GM20431 (cell line): ENCODE measurements around the gene GLRX2.
"Not testable (repeated sequence)": the region's sequence is repeated elsewhere in the genome, so short reads cannot be mapped to it uniquely, and the experiment has no call there.

Experiments used
- in situ Hi-C: fragments of 300-500 bp; cut with MseI, MboI; formaldehyde crosslinking; loops from one replicate; pipeline ENCODE4 v1.15.0; 2020; ENCODE audit warnings: low sequenced_read_pairs; ENCODE audit not compliant: unreplicated experiment

GLRX2 gene, protein sequence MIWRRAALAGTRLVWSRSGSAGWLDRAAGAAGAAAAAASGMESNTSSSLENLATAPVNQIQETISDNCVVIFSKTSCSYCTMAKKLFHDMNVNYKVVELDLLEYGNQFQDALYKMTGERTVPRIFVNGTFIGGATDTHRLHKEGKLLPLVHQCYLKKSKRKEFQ

DNA sequence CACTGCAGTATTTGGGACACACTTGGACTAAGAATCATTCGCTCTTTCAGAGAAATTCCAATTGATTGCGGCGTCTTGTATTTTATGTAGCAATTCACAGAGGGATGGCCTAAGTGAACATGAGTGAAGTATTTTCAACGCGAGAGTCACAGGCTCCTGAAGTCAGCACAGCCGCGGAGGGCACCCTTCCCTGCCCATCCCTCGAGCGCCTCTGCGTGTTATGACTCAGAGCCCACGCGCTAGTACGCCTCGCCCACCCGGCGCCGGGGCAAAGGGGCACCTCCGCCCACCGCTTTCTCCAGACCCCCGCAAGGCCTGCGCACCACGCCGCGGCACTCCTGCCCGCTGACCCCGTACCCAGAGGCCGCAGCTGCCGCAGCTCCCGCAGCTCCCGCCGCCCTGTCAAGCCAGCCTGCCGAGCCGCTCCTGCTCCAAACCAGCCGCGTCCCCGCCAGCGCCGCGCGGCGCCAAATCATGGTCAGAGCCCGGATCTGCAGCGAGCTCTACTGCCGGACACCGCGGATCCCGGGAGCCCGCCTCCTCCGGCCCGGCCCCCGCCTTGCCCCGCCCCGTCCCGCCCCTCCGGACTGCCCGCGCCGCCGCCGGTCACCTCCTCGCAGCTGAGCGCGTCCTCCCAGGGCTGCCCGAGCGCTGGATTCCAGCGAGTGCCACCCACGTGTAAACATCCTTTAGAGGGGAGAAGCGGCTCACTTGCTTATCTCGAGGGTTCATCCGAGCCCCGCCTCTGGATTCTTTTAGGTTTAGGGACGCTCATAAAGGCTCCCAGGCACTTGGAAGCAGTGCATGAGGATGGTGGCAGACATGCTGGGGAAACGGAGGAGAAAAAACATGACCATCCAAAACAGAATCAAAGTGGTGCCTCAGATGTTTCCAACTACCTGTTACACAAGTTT is at the start of gene GLRX2:
Gene GLRX2, minus strand, starts transcription at position 508 of the 914 bp plus-strand sequence. Its CDS starts 32 bp downstream, at position 476.
- in situ Hi-C loops, result no loop called here

DNA sequence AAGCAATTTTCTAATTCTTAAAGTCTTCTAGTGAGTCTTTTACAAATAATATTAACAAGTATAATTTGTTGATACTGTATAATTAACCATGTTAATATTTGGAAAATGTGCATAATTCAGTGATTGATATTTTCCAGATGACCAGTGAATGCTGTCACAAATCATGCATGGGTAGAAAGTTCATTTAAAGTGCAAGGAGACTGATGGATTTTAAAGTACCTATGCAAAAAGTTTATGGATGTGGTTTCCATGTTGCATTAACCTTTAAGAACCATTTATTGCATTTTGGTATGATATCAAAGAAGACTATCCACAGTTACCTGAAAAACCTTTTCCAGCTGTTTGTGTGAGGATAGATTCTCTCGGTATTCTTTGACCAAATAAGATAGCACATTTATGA is 39.8 kb upstream of the GLRX2 start:
- in situ Hi-C loops, result no loop called here

DNA sequence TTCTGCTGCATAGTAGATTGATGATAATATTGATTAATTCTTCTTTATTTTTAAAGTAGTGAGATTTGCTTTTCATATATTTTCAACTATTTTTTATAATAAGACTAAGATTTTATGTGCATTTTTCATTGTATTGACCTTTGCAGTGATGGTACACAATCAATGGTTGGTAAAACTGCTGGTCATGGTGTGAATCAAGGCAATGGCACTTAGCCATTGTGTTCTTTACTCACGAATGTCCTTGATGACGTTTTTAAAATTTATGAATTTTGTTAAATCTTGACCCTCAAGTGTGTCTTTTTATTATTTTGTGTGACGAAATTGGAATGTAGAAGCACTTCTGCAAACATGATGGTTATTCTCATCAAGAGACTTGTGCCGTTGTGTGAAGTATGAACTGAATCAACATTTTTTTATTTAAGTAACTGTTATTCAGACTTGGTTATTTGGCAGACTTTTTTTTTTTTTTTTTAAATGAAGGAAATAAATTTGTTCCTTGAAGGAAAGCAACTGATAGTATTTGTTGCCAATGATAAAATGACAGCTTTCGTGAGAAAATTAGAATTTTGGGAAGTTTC is 39.2 kb upstream of the GLRX2 start:
- in situ Hi-C loops, result no loop called here

DNA sequence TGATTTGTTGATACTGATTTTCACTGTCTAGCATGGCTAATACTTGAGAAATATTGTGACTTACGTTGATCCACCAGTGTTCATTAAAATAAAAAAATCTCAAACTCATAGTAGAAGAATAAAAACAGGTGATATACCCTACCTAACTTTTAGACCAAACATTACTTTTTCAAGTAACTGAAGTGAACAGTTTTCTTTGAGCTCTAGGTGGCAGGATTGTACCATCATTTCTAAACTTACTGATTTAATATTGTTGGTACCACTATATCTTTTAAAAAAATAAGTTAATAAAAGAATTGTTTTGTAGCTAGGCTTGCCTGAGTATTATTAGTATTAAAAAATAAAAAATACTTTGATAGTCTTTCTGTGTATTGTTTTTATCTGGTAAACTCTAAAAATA is 38.1 kb upstream of the GLRX2 start:
- in situ Hi-C loops, result no loop called here

DNA sequence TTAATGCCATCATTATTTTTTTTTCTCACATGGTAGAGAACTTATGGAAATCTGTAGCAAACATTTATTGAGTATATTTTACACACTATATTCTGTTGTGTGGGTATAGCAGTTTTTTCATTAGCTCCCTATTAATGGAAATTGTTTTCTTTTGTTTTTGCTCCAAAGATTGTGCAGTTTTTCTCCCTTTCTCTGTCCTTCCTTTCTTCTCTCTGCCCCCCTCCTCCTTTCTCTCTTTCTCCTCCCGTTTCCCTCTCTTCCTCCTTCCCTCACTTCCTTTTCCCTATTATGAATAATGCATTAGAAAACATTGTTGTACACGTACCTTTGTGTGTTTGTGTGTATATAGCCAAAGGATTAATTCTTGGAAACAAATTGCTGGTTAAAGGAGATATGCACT is 37.2 kb upstream of the GLRX2 start:
- in situ Hi-C loops, result no loop called here

DNA sequence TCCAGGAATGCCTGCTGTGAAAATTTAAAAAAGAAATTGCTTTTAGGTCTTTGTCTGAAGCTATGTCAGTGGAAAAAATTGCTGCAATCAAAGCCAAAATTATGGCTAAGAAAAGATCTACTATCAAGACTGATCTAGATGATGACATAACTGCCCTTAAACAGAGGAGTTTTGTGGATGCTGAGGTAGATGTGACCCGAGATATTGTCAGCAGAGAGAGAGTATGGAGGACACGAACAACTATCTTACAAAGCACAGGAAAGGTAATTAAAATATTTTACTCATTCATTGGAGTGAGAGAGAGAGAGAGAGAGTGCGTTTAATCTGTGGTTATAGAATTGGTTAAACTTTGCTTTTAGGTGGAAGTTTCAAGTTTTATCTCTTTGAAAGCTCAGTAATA is 36.6 kb upstream of the GLRX2 start:
- in situ Hi-C loops, result no loop called here

DNA sequence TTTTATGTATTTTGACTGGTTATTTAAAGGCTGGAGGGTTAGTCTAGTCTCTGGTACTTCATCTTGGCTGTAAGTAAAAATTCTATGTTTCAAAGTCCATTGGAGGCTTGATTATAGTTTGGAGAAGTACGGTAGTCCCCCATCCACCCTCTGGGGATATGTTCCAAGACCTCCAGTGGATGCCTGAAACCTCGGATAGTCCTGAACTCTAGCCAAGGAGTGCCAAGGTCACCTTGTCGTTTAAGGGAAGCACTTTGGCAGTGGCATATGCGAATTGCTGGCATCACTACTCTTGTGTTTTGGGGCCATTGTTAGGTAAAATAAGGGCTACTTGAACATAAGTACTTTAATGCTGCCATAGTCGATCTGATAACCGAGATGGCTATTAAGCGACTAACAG is 35.0 kb upstream of the GLRX2 start:
- in situ Hi-C loops, result no loop called here

DNA sequence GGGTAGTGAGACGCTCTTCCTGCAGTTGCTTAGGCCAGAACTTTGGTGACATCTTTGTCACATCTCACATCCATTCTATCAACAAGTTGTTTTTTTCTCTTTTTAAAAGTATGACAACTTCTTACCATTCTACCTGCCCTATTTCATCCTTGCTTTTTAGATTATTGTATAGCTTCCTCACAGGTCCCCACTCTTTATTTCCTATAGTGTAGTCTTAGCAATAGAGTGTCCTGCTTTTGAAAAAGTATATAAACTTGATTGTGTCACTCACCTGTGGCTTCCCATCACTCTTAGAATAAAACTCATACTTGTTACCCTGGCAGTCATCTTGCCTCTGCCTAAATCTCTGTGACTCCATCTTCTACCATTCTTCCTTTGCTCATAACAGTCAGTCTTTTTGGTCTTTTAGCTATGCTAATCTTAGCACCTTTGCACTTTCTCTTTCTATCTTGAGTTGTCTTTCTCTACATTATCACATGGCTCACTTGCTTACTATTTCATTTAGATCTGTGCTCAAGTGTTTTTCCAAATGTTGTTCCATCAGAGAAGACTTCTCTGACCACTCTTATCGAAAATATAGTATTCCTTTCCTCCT is 26.1 kb upstream of the GLRX2 start:
- in situ Hi-C loops, result no loop called here

DNA sequence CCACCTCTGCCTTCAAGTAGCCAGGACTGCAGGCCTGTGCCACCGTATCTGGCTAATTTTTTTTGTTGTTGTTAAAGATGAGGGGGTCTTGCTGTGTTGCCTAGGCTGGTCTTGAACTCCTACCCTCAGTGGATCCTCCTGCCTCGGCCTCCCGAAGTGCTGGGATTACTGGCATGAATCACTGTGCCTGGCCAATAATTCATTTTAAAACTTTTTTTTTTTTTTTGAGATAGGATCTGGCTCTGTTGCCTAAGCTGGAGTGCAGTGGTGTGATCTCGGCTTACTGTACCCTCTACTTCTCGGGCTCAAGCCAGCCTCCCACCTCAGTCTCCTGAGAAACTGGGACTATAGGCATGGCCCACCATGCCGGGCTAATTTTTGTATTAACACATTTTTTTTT is 20.2 kb upstream of the GLRX2 start:
- in situ Hi-C loops, result no loop called here

DNA sequence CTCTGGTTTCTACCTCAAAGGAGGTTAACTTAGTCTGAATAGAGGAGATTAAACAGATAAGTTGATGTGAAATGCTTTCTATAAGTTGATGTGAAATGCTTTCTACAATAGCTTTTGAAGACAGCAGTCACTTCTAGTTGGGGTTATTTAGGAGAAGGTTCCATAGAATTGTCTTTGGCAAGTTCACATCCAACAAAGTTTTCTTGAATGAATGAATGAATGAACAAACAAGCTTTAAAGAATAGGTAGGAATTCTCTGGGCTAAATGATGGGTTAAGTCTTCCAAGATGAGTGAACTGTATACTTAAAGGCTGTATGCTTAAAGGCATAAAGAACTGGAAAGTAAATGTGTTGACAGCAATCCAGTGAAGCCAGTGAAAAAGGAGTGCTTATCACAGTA is 18.5 kb upstream of the GLRX2 start:
- in situ Hi-C loops, result no loop called here

DNA sequence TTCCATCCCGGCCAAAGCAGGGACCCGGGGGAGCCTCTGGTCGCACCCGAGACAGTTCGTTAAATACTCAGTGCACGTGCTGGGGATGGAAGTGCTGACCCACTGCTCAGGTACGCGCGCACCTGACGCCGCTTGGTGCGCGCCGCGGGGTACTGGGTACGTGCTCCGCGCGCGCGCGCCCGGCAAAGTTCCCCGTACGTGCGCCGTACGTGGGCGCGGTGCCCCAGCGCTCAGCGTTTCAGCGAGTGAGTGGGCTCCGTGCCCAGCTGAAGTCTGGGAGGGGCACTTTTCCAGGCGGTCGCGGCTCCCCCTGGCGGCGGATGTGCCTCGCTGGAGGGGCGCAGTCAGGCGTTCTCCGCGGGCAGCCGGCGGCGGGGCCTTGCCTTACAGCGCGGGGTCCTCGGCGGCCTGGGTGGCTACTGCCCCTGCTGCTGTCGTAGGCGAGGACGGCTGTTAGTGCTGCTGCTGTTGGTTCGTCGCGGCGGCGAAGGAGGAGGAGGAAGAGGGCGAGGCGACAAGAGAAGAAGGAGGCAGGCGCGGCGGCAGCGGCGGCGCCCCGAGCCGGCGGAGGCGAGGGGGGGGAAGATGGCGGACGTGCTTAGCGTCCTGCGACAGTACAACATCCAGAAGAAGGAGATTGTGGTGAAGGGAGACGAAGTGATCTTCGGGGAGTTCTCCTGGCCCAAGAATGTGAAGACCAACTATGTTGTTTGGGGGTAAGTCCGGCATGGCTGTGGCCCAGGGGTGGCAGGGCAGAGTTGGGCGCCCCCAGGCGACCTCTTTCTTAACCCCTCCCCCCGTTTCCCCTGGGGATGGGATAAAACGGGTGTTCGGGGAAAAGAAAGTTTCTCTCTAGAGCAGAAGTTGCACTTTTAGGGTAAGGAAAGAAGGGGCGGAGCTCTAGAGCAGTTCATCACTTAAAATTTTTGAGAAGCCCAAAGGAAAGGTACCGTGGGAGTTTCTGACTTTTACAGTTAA is 16.7 kb upstream of the GLRX2 start, which contains the start of gene CDC73:
Gene CDC73, plus strand, starts transcription at position 416 of the 978 bp plus-strand sequence. Its CDS starts 170 bp downstream, at position 586.
- in situ Hi-C loops, result no loop called here

DNA sequence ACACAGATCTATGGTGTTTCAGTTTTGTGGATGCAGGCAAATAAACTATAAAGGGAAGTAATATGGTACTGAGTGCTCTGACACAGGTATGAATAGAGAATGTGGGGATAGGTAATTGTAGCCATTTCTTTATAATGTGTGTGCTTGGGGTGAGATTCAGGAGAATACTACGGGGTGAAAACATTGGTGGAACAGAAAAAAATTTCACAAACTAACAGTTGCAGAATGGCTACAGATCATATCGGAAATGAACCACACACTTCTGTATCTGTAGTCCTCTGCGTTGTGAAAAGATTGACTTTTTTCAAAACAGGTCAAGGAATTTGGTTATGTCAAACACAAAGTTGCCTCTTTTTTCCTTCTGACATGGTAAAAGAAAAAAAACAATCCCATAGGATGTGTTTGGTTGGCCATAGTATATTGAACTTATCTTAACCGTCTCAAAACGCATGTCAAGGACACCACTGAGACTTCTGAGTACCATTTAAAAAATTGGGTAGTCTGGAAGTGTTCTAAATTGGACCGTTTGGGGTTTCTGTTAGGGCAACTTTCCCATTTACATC is 15.5 kb upstream of the GLRX2 start:
- in situ Hi-C loops, result no loop called here

DNA sequence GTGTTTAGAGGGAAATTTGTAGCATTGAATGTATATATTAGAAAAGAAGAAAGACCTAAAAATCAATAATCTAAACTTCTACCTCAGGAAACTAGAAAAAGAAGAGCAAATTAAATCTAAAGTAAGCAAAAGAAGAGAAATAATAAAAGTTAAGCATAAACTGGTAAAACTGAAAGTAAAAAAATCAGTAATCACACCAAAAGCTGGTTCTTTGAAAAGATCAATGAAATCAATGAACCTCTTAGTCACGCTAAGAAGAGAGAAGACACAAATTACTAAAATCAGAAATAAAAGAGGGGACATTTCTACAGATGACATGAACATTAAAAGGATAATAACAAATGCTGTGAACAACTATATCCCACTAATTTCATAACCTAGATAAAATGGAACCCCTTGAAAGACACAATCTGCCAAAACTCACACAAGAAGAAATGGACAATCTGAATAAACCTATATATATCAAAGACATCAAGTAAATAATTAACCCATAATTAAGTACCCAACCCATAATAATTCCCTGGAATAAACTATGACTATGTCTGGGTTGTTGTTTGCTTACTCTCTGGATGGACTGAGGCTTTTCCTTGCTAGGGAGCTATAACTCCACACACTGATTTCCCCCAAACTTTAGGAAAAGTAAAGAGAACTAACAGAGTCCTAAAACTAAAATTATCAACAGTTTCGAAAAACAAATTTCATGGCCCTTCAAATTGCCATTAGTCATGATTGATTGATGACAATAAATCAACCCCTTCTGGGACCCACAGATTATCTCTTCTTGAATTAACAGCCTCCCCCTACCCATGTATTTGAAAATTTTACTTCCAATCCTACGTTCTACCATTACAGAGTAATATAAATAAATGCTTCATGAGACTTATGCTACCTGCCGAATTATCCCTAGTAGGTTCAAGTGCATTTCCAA is 13.9 kb upstream of the GLRX2 start:
- in situ Hi-C loops, result no loop called here

DNA sequence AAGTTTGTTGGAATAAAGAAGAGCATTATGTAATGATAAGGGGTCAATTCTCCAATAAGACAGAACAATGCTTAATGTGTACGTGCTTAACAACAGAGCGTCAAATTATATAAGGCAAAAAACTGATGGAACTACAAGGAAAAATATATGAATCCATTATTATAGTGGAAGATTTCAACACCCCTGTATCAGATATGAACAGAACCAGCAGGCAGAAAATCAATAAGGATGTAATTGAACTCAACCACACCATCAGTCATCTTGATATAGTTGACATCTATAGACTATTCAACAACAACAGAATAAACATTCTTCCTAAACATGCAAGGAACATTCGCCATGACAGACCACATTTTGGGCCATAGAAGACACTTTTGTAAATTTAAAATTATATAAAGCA is 13.0 kb upstream of the GLRX2 start:
- in situ Hi-C loops, result no loop called here

DNA sequence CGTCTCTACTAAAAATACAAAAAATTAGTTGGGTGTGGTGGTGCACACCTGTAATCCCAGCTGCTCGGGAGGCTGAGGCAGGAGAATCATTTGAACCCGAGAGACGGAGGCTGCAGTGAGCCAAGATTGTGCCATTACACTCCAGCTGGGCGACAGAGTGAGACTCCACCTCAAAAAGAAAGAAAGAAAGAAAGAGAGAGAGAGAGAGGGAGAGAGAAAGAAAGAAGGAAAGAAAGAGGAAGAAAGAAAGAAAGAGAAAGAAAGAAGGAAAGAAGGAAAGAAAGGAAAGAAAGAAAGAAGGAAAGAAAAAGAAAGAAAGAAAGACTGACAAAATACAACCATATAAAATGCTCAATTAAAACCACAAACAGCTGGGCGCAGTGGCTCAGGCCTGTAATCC is 12.0 kb upstream of the GLRX2 start:
- in situ Hi-C loops, result not testable (repeated sequence)

DNA sequence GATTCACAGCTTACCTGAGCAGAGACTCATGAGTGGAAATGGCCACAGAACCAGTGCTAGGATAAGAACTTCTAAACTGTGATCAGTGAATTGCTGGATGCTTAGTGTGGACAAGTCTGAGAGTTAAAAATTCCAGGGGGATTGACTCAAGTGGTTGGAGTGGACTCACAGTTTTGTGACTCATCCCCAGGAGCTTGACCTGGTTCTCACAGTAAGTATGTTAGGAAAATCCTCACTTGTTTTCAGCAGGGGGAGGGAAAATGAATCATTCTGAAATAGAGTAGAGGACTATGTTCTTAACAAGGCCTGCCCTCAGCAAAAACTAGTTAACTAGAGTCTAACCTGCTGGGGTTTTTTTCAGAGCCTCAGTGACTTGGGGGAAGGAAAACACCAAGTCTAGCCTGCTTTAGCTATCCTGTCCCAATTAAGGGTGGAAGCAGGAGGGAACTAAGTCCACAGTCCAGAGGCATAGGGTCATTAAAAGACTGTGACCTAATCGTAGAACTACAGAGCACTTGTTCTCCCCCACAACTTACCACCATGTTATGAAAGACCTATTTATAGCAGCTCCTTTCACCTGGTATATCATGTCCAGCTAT is 10.5 kb upstream of the GLRX2 start:
- in situ Hi-C loops, result no loop called here

DNA sequence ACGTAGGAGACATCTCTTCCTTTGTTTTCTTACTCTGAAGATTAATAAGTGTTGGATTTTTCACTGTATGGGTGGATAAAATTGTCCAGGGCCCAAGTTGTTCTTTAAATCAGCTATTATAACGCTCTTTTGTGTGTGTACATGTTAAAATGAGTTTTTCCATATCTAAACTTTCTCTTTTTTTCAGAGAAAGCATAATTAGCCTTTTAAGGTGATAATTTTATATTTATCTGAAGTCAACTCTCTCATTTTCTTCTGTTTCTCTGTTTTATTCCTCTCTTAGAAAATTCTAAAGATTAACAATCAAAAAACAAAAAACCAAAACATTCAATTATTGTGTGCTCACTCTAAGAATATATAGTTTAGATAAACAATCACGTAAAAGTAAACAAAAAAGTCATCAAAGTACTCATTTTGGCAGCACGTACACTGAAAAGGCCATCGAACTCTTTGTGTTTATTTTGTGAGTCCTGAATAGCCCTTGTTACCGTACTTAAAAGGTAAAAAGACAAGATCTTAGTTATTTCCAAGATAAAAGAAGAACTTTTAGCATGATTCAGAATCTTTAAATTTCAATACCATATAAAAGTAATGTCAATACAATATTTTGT is 9.4 kb upstream of the GLRX2 start:
- in situ Hi-C loops, result no loop called here

DNA sequence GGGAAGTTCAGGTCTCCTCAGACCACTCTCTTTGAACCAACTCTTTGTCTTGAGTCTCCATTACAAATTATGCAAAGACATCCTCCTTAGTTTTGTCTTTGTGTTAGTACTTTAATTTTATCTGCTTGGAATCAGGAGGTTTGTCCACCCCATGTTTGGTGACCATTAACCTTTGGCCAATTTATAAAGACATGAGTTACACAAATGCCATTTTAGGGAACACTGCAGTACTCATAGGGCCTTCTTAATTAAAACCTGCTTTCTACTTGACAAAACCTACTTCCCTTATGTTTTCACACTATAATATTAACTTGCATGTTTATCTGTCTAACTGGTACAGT is 8.7 kb upstream of the GLRX2 start:
- in situ Hi-C loops, result no loop called here
